Measurements from ENCODE around the gene MIDN.

Gene MIDN

GRCh38 chr19:1247748-1248138 lies 640 bp upstream of the MIDN start:
- DNase-seq, result no peak

DNA sequence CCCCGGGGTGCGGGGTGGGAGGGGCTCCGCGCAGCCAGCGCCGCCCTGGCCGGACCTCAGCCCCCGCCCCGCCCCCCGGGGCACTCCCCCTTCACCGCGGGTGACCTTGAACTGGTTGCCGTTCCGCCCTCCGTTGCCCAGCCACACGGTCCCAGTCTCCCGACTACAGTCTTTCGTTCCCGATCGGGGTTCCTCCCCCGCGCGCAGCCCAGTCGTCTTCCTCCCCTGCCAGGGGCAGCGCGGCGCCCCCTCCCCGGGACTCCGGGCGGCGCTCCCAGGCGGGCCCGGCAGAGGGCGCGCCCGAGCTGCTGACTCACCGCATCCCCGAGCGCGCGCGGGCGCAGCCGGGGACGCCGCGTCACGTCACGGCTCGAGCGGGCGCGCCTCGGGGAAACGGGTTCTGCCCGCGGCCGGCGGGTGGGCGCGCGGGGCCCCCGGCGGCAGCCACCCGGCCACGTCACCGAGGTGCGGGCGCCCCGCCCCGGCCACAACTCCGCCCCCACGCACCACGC lies 459 bp downstream of the MIDN start:
- DNase-seq, result peak; percentile 51

GRCh38 chr19:1249298-1249989 lies 1.1 kb downstream of the MIDN start:
- DNase-seq, result peak; percentile 81

GRCh38 chr19:1249990-1250436 lies 1.6 kb downstream of the MIDN start:
- no peak for DNase-seq

GRCh38 chr19:1250437-1251260 lies 2.3 kb downstream of the MIDN start:
- DNase-seq, result no peak

GRCh38 chr19:1251330-1252220 lies 3.2 kb downstream of the MIDN start:
- peak; percentile 52 for DNase-seq

- no peak for DNase-seq
Measured at GRCh38 chr19:1252221-1252820, 3.9 kb downstream of the MIDN start.

DNA sequence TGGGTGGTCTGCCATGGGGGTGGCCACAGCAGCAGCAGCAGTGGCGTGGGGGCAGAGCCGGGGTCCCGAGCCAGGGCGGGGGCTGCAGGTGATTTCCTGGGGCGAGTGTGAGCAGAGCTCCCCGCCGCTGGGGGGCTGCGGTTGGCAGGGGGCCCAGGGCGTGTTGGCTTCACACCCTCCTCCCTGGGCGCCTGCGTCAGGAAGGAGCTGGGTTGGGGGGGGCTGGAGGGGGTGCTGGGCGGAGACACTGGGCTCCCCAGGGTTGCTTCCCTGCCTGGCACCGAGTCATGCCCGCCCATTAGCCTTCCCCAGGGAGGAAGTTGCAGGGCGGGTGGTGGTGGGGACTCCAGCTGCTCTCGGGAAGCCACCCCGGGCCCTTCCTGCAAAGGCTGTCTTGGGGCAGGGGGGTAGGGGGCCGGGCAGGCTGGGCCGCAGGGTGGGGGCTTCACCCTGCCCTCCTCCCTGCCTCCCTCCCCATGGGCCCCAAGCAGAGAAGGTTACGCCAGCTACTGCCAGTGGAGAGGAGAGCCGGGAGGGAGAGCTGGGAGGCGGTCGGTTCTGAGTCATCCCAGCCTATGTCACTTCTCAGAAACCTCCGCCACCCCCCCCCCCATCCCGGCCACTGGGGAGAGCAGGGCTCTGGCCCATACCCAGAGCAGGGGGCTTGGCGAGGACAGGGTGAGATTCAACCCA lies 4.6 kb downstream of the MIDN start:
- DNase-seq, result no peak

DNA sequence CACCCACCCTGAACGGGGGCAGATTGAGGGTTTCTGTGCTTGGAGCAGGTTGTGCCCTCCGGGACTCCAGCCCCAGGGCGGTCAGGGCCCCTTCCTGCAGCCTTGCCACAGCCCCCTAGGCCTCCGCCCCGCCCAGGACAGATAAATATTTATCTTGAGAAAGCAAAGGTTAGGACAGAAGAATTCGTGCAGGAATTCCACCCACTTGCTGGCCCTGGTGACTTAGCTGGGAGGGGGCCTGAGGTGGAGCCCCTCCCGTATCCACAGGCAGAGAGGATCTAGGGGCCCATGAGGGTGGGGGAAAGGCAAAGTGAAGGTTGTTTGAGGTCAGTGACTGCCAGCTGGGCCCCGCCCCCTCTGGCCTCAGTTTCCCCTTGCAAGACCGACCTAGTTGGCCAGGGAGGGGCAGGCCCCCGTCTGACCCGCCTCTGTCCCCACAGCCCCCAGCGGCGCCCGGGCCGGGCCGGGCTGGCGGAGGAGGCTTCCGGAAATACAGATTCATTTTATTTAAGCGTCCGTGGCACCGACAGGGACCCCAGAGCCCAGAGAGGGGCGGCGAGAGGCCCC lies 5.2 kb downstream of the MIDN start:
- no peak for DNase-seq

- no peak for DNase-seq
Measured at GRCh38 chr19:1254081-1254527, 5.7 kb downstream of the MIDN start.

- no peak for DNase-seq
Measured at GRCh38 chr19:1254530-1255185, 6.3 kb downstream of the MIDN start.

DNA sequence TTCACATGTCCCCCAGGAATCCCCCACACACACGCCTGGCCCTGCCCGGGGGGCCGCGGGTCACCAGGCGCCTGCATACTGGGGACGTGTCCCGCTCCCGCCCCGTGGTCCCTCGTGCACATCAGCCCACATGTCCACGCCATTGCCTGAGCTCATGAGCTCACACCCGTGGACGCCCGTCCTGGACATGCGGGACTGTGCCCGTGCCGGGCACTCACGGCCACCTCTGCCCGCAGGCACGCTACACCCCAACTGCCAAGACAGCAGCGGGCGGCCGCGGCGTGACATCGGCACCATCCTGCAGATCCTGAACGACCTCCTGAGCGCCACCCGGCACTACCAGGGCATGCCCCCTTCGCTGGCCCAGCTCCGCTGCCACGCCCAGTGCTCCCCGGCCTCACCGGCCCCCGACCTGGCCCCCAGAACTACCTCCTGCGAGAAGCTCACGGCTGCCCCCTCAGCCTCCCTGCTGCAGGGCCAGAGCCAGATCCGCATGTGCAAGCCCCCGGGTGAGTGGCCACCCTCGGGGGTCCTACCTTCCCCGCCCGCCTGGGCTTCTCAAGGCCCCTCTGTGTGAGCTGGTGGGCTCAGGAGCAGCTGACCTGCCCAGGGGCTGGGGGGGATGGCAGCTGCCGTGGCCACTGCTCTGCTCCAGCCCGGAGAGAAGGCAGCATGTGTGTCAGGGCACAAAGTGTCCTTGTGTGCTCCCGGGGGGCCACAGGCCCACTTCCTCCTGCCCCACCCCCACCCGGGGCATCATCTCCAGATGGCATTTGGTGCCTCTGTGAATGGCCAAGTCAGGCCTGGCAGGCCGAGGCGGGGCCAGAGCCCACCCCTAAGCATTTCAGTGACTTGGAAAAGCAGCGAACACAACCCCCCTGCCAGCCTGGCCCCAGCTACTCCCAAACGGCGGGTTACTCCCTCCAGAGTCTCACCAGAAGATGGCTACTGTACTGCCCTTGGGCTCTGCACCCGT lies 7.1 kb downstream of the MIDN start:
- DNase-seq, result no peak

- DNase-seq, result no peak
Measured at GRCh38 chr19:1256646-1257474, 8.5 kb downstream of the MIDN start.

GRCh38 chr19:1257475-1258162 lies 9.2 kb downstream of the MIDN start:
- DNase-seq, result no peak

DNA sequence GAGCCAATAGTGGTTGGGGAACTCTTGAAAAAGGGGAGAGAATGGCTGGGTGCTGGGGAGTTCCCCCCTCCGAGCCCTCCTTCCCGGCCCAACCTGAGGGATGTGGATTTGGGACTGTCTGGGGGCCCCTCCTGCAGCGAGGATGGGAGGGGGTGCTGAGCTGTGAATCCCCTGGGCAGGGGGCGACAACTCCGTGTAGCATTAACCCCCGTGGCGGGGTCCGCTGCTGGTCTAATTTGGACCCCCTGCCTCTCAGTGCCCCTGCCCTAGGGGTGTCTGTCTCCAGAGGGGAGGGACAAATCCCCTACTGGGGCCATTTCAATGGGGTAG lies 9.7 kb downstream of the MIDN start:
- DNase-seq, result no peak

- DNase-seq, result no peak
Measured at GRCh38 chr19:1258707-1259205, 10.4 kb downstream of the MIDN start.

- DNase-seq, result no peak
Measured at GRCh38 chr19:1259206-1259875, 11.0 kb downstream of the MIDN start.
